Activated CD4-positive, CD25-positive, alpha-beta regulatory T cell treated with anti-CD3 and anti-CD28 coated beads, Interleukin-2, amount 50 U/mL, for 72 hours (primary cell): ENCODE measurements around the gene MINDY4.

Source experiments
- DNase-seq: peaks from one replicate; pipeline ENCODE4 v3.0.0; 2021

MINDY4 gene

GRCh38 chr7:30884881-30885280, 113.7 kb downstream of the MINDY4 start:
- DNase-seq = no peak

- no peak for DNase-seq
These were observed 115.4 kb downstream of the MINDY4 start for GRCh38 chr7:30886608-30887011.

- DNase-seq = no peak
These were observed 116.3 kb downstream of the MINDY4 start for GRCh38 chr7:30887464-30887872.

GRCh38 chr7:30888747-30889146, 117.5 kb downstream of the MINDY4 start:
- DNase-seq = no peak

GRCh38 chr7:30890226-30890625, 119.0 kb downstream of the MINDY4 start:
- no peak for DNase-seq

- no peak for DNase-seq
These were observed 122.1 kb downstream of the MINDY4 start for GRCh38 chr7:30893357-30893756.

GRCh38 chr7:30894009-30894408, 122.8 kb downstream of the MINDY4 start:
- no peak for DNase-seq

- no peak for DNase-seq
These were observed 123.8 kb downstream of the MINDY4 start for GRCh38 chr7:30894866-30895605.

- no peak for DNase-seq
These were observed 124.8 kb downstream of the MINDY4 start for GRCh38 chr7:30896036-30896435.

- DNase-seq = no peak
These were observed 125.8 kb downstream of the MINDY4 start for GRCh38 chr7:30896783-30897637.

- DNase-seq = no peak
These were observed 126.6 kb downstream of the MINDY4 start for GRCh38 chr7:30897770-30898169.

- DNase-seq = no peak
These were observed 127.2 kb downstream of the MINDY4 start for GRCh38 chr7:30898411-30898810.

- DNase-seq = no peak
These were observed 127.8 kb downstream of the MINDY4 start for GRCh38 chr7:30899066-30899465.

- DNase-seq = no peak
These were observed 128.4 kb downstream of the MINDY4 start for GRCh38 chr7:30899630-30900029.

- DNase-seq = no peak
These were observed 128.8 kb downstream of the MINDY4 start for GRCh38 chr7:30900053-30900452.

GRCh38 chr7:30900803-30901362, 129.7 kb downstream of the MINDY4 start:
- DNase-seq = no peak

GRCh38 chr7:30901856-30902255, 130.6 kb downstream of the MINDY4 start:
- DNase-seq = no peak

GRCh38 chr7:30902466-30902865, 131.2 kb downstream of the MINDY4 start:
- no peak for DNase-seq

- no peak for DNase-seq
These were observed 131.9 kb downstream of the MINDY4 start for GRCh38 chr7:30903146-30903545.

GRCh38 chr7:30904561-30904960, 133.3 kb downstream of the MINDY4 start:
- no peak for DNase-seq

- DNase-seq = no peak
These were observed 134.1 kb downstream of the MINDY4 start for GRCh38 chr7:30905078-30906012.

- DNase-seq = no peak
These were observed 134.8 kb downstream of the MINDY4 start for GRCh38 chr7:30906014-30906413.
